Measurements from ENCODE around the gene SORCS2. TPM values are rescaled to one million over a fixed set of nuclear protein-coding genes. Genes with fewer than 3 reads are reported as not detected.

The SORCS2 gene
- total and polyA plus RNA-seq, 4 donors: 0.05 to 8.4 (median 1.8) TPM

DNA sequence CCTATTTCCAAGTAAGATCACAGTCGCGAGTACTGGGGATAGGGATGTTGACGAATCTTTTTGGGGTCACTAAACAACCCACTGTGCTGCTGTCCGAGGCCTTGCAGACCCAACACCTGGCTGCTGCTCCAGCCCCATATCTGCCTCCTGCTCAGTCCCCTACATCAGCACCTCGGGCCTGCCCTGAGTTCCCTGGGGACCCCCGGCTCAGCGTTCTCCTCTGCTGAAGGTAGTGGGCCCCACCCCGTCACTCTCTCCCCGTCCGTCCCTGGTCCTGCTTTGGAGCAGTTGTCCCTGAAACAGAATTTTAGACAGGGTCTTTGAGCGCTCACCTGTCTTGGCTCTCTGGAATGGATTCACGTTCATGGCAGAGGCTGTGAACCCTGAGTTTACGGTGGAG, 444.8 kb downstream of the SORCS2 start:
- Histone ChIP-seq H3K9me3 (ENCODE audit: control insufficient read depth, low read length) (no peaks in the 10 kb centered on the region), H3K27ac (ENCODE audit: low read depth in 1 of 2, low read length in 2 of 2) (no peak overlapping the region), H3K4me1 (ENCODE audit: control insufficient read depth in 1 of 2, insufficient read depth in 2 of 2, low read length in 2 of 2) (no peaks in the 10 kb centered on the region), H3K36me3 (ENCODE audit: control insufficient read depth in 1 of 2, insufficient read depth in 2 of 2, low read length in 1 of 2) (no peaks in the 10 kb centered on the region), H3K27me3 (ENCODE audit: control insufficient read depth in 1 of 2, insufficient read depth in 2 of 2, low read length in 1 of 2) (no peaks in the 10 kb centered on the region), H3K4me3 (ENCODE audit: low read length in 2 of 2) (no peak overlapping the region)
- 87 to 90% methylated on average over 13 of the region's 13 CpGs for WGBS, 2 donors
- ATAC-seq (ENCODE audit: low FRiP score) (no peak), DNase-seq (peak in 1 of 2 donors; percentile 44)
- intact Hi-C loops (cut with DNase I): no loop called here

DNA sequence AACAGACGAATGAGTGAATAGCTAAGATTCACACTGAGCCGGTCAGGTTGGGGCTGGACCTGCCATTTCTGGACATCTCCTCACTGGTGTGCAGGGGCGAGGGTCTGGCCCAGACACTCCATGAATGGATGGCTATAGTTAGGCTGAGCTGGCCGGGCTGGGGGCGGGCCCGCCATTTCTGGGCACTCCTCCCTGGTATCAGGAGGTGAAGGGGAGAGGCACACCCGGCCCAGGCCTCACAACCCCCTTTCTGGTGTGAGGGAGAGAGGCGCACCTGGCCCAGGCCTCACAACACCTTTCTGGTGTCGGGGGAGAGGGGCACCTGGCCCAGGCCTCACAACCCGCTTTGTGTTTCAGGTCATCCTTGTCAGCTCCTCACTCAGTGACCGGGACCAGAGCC, 445.6 kb downstream of the SORCS2 start:
- 83 to 96% methylated on average over 7 to 11 of the region's 11 CpGs for WGBS, 2 donors
- Histone ChIP-seq H3K27me3 (ENCODE audit: control insufficient read depth in 1 of 2, insufficient read depth in 2 of 2, low read length in 1 of 2) (no peaks in the 10 kb centered on the region), H3K9me3 (ENCODE audit: control insufficient read depth, low read length) (no peaks in the 10 kb centered on the region), H3K36me3 (ENCODE audit: control insufficient read depth in 1 of 2, insufficient read depth in 2 of 2, low read length in 1 of 2) (no peaks in the 10 kb centered on the region), H3K4me3 (ENCODE audit: low read length in 2 of 2) (no peak overlapping the region), H3K4me1 (ENCODE audit: control insufficient read depth in 1 of 2, insufficient read depth in 2 of 2, low read length in 2 of 2) (no peaks in the 10 kb centered on the region), H3K27ac (ENCODE audit: low read depth in 1 of 2, low read length in 2 of 2) (no peak overlapping the region)
- ATAC-seq (ENCODE audit: low FRiP score) (no peak), DNase-seq (peak in 1 of 2 donors; percentile 75)
- intact Hi-C loops (cut with DNase I): no loop called here

DNA sequence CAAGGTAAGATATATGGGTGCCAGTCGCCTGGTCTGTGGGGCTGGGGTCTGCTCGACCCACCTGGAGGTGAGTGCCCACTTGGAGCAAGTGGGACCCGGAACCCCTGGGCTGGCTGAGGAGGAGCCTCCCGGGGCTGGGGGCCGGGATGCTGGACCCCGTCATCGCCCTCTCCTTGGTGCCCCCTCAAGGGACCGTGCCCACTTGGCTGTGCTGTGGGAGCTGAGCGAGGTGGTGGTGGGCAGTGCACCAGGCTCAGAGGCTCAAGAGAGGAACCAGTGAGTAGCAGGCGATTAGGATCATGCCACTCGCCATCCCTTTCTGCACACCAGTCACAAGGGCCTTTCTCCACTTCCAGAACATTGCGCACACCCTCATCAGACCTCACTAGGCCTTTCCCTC, 446.2 kb downstream of the SORCS2 start:
- H3K4me1 ChIP-seq (ENCODE audit: control insufficient read depth in 1 of 2, insufficient read depth in 2 of 2, low read length in 2 of 2): no peaks in the 10 kb centered on the region
- no peaks in the 10 kb centered on the region for H3K36me3 ChIP-seq (ENCODE audit: control insufficient read depth in 1 of 2, insufficient read depth in 2 of 2, low read length in 1 of 2)
- H3K27ac ChIP-seq (ENCODE audit: low read depth in 1 of 2, low read length in 2 of 2): no peak overlapping the region
- no peaks in the 10 kb centered on the region for H3K27me3 ChIP-seq (ENCODE audit: control insufficient read depth in 1 of 2, insufficient read depth in 2 of 2, low read length in 1 of 2)
- intact Hi-C loops (cut with DNase I): no loop called here
- DNase-seq (peak; percentile 55 to 57), ATAC-seq (ENCODE audit: low FRiP score) (no peak)
- no peaks in the 10 kb centered on the region for H3K9me3 ChIP-seq (ENCODE audit: control insufficient read depth, low read length)
- H3K4me3 ChIP-seq (ENCODE audit: low read length in 2 of 2): no peak overlapping the region
- 94 to 97% methylated on average over 12 of the region's 12 CpGs for WGBS, 2 donors

DNA sequence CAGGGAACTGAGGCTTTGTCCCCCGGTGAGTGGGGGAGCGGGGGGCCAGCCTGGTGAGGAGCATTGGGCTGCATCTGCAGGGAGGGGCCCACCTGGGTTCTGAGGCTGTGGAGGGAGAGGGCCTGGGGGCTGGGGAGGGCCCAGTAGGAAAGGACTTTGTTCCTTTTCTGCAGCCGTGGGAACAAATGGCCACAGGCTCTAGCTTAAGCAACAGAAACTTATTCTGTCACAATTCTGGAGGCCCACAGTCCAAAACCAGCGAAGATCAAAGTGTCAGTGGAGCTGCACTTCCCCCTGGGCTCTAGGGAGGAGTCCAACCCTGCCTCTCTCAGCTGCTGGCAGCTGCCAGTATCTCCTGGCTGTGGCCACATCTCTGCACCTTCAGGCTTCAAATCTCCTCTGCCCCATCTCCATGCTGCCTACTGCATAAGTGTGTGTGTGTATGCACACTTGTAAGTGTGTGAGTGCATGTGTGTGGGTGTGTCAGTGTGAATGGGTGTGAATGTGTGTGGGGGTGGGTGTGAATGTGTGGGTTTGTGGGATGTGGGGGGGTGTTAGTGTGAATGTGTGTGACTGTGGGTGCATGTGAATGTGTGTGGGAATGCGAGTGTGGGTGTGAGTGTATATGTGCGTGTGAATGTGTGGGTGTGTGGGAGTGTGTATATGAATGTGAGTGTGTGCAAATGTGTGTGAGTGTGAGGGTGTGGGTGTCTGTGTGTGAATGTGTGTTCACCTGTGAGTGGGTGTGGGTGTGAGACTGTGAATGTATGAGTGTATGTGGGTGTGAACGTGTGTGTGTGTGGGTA, 446.8 kb downstream of the SORCS2 start:
- Histone ChIP-seq H3K36me3 (ENCODE audit: control insufficient read depth in 1 of 2, insufficient read depth in 2 of 2, low read length in 1 of 2) (no peaks in the 10 kb centered on the region), H3K27me3 (ENCODE audit: control insufficient read depth in 1 of 2, insufficient read depth in 2 of 2, low read length in 1 of 2) (no peaks in the 10 kb centered on the region), H3K9me3 (ENCODE audit: control insufficient read depth, low read length) (peaks cover 2% of the 10 kb centered on the region), H3K4me1 (ENCODE audit: control insufficient read depth in 1 of 2, insufficient read depth in 2 of 2, low read length in 2 of 2) (no peaks in the 10 kb centered on the region), H3K4me3 (ENCODE audit: low read length in 2 of 2) (no peak overlapping the region), H3K27ac (ENCODE audit: low read depth in 1 of 2, low read length in 2 of 2) (no peak overlapping the region)
- no peak for ATAC-seq (ENCODE audit: low FRiP score)
- intact Hi-C loops (cut with DNase I): no loop called here
- DNase-seq: peak; percentile 64 to 65
- WGBS, 2 donors: 88 to 90% methylated on average over 7 of the region's 7 CpGs

DNA sequence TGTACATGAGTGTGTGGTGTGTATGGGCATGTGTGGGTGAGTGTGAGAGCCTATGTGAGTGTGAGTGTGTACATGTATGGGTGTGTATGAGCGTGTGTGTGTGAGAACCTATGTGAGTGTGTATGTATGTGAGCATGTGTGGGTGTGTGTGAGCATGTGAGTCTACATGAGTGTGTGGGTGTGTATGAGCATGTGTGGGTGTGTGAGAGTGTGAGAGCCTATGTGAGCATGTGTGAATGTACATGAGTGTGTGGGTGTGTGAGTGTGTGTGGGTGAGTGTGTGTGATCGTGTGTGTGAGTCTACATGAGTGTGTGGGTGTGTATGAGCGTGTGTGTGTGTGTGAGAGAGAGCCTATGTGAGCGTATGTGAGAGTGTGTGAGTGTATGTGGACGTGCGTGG, 447.8 kb downstream of the SORCS2 start:
- ATAC-seq (ENCODE audit: low FRiP score): no peak
- intact Hi-C loops (cut with DNase I): no loop called here
- H3K36me3 ChIP-seq (ENCODE audit: control insufficient read depth in 1 of 2, insufficient read depth in 2 of 2, low read length in 1 of 2): no peaks in the 10 kb centered on the region
- no peak for DNase-seq
- no peak overlapping the region for H3K4me3 ChIP-seq (ENCODE audit: low read length in 2 of 2)
- H3K27me3 ChIP-seq (ENCODE audit: control insufficient read depth in 1 of 2, insufficient read depth in 2 of 2, low read length in 1 of 2): no peaks in the 10 kb centered on the region
- peaks cover 10% of the 10 kb centered on the region for H3K9me3 ChIP-seq (ENCODE audit: control insufficient read depth, low read length)
- no peak overlapping the region for H3K27ac ChIP-seq (ENCODE audit: low read depth in 1 of 2, low read length in 2 of 2)
- H3K4me1 ChIP-seq (ENCODE audit: control insufficient read depth in 1 of 2, insufficient read depth in 2 of 2, low read length in 2 of 2): no peaks in the 10 kb centered on the region
- WGBS, 2 donors: 83 to 85% methylated on average over 6 of the region's 6 CpGs

DNA sequence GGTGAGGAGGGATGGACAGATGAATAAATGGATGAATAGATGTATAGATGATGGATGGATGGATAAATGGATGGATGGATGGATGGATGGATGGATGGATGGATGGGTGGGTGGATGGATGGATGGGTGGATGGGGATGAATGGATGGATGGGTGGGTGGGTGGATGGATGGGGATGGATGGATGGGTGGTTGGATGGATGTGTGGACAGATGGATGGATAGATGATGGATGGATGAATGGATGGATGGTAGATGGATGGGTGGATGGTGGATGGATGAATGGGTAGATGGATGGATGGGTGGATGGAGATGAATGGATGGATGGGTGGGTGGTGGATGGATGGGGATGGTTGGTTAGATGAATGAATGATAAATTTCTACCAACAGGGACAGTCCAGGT, 449.4 kb downstream of the SORCS2 start:
- Histone ChIP-seq H3K27me3 (ENCODE audit: control insufficient read depth in 1 of 2, insufficient read depth in 2 of 2, low read length in 1 of 2) (no peaks in the 10 kb centered on the region), H3K4me3 (ENCODE audit: low read length in 2 of 2) (no peak overlapping the region), H3K4me1 (ENCODE audit: control insufficient read depth in 1 of 2, insufficient read depth in 2 of 2, low read length in 2 of 2) (no peaks in the 10 kb centered on the region), H3K9me3 (ENCODE audit: control insufficient read depth, low read length) (peaks cover 10% of the 10 kb centered on the region), H3K27ac (ENCODE audit: low read depth in 1 of 2, low read length in 2 of 2) (no peak overlapping the region), H3K36me3 (ENCODE audit: control insufficient read depth in 1 of 2, insufficient read depth in 2 of 2, low read length in 1 of 2) (no peaks in the 10 kb centered on the region)
- ATAC-seq (ENCODE audit: low FRiP score) (no peak), DNase-seq (no peak)
- intact Hi-C loops (cut with DNase I): loop anchor here in 1 of 2 donors (2.0 kb wide), 1 partner anchor 67 kb away; no protein-coding TSS in a partner anchor

DNA sequence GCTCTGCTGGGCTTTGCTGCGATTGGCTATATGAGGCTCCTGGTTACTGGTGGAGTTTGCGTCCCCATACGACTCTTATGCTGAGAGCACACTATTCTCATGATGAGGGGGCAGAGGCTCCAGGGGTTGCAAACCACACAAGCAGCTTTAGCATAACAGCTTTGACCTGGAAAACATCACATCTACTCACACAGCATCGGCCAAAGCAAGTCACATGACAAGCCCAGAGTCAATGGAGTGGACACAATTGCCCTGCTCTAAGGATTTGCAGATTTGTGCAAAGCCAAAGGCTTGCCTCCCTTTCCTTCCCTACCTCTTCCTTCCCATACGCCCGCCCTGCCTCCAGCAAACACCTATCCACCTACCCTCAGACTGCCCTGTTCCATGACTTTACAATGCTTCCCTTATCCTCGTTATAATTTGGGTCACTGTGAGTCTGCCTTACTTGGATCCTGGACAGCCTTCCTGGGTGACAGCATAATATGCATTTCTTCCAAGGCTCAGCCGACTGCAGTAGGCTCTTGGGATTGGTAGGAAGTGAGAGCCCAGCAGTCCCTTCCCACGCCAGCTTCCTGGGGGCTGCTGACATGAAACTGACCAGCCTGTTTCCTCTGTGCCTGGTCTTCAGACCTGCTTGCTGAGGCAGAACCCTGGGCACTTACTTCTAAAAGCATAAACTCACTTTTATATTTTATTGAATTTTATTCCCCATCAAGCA, 450.6 kb downstream of the SORCS2 start:
- Histone ChIP-seq H3K27ac (ENCODE audit: low read depth in 1 of 2, low read length in 2 of 2) (no peak overlapping the region), H3K9me3 (ENCODE audit: control insufficient read depth, low read length) (peaks cover 10% of the 10 kb centered on the region), H3K4me1 (ENCODE audit: control insufficient read depth in 1 of 2, insufficient read depth in 2 of 2, low read length in 2 of 2) (no peaks in the 10 kb centered on the region), H3K36me3 (ENCODE audit: control insufficient read depth in 1 of 2, insufficient read depth in 2 of 2, low read length in 1 of 2) (no peaks in the 10 kb centered on the region), H3K27me3 (ENCODE audit: control insufficient read depth in 1 of 2, insufficient read depth in 2 of 2, low read length in 1 of 2) (no peaks in the 10 kb centered on the region), H3K4me3 (ENCODE audit: low read length in 2 of 2) (no peak overlapping the region)
- ATAC-seq (ENCODE audit: low FRiP score): no peak
- intact Hi-C loops (cut with DNase I): loop anchor here in 1 of 2 donors (2.0 kb wide), 1 partner anchor 66 kb away; no protein-coding TSS in a partner anchor
- WGBS, 2 donors: 33 to 34% methylated on average over 9 of the region's 9 CpGs
- no peak for DNase-seq

DNA sequence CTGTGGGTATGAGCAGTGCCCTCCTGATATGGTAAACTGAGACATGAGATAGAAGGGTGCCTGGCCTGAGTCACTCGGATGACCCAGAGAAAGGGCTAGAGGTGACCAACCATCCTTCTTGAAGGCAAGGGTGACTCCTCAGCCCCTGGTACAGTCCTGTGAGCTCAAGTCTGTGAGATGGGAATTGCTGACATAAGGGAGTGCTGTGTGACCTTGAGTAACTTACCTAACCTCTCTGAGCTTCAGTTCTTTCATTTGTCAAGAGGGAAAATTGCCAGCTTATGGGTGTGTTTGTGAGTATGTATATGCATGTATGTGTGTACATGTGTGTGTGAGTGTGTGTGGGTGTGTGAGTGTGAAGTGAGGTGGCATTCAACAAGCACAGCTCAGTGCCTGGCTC, 452.8 kb downstream of the SORCS2 start:
- H3K9me3 ChIP-seq (ENCODE audit: control insufficient read depth, low read length): peaks cover 10% of the 10 kb centered on the region
- no peaks in the 10 kb centered on the region for H3K4me1 ChIP-seq (ENCODE audit: control insufficient read depth in 1 of 2, insufficient read depth in 2 of 2, low read length in 2 of 2)
- intact Hi-C loops (cut with DNase I): no loop called here
- no peak overlapping the region for H3K4me3 ChIP-seq (ENCODE audit: low read length in 2 of 2)
- no peak overlapping the region for H3K27ac ChIP-seq (ENCODE audit: low read depth in 1 of 2, low read length in 2 of 2)
- no peaks in the 10 kb centered on the region for H3K36me3 ChIP-seq (ENCODE audit: control insufficient read depth in 1 of 2, insufficient read depth in 2 of 2, low read length in 1 of 2)
- no peaks in the 10 kb centered on the region for H3K27me3 ChIP-seq (ENCODE audit: control insufficient read depth in 1 of 2, insufficient read depth in 2 of 2, low read length in 1 of 2)
- no peak for ATAC-seq (ENCODE audit: low FRiP score)
- 96 to 100% methylated on average over 1 of the region's 1 CpG for WGBS, 2 donors
- no peak for DNase-seq

DNA sequence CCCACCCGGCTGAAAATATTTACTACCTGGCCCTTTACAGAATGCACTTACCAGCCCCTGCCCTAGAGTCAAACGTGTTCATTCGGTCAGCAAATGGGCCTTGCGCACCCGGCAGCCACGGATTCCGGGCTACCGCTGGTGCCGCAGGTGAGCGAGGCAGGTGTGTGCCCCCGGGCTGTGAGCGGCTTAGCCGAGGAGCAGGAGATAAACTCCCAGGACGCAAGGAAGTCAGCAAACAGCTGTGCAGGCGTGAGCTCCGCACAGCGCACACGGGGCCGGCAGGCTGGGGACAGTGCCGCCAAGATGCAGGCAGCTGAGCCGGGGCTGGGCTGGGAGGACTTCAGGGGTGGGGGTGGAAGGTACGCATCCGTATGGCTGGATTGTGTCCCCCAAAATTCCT, 453.6 kb downstream of the SORCS2 start:
- DNase-seq (peak in 1 of 2 donors; percentile 53), ATAC-seq (ENCODE audit: low FRiP score) (no peak)
- Histone ChIP-seq H3K4me3 (ENCODE audit: low read length in 2 of 2) (no peak overlapping the region), H3K27ac (ENCODE audit: low read depth in 1 of 2, low read length in 2 of 2) (no peak overlapping the region), H3K36me3 (ENCODE audit: control insufficient read depth in 1 of 2, insufficient read depth in 2 of 2, low read length in 1 of 2) (no peaks in the 10 kb centered on the region), H3K9me3 (ENCODE audit: control insufficient read depth, low read length) (peaks cover 10% of the 10 kb centered on the region), H3K27me3 (ENCODE audit: control insufficient read depth in 1 of 2, insufficient read depth in 2 of 2, low read length in 1 of 2) (no peaks in the 10 kb centered on the region), H3K4me1 (ENCODE audit: control insufficient read depth in 1 of 2, insufficient read depth in 2 of 2, low read length in 2 of 2) (no peaks in the 10 kb centered on the region)
- 95% methylated on average over 23 of the region's 23 CpGs for WGBS, 2 donors
- intact Hi-C loops (cut with DNase I): no loop called here

Measured in aorta (tissue), 5 donors.